Upper lobe of left lung (tissue), 6 donors: ENCODE results near the gene TMC6. TPM values are rescaled to one million over a fixed set of nuclear protein-coding genes. Genes with fewer than 3 reads are reported as not detected.

Source experiments
- ATAC-seq, 2 donors: fragments of 200-7000 bp; cut with Tn5 transposase; one replicate each; pipeline ENCODE4 v1.9.1; 2022; ENCODE audit warnings: mild to moderate bottlenecking in 2 of 2, moderate library complexity in 2 of 2; ENCODE audit not compliant: low FRiP score in 2 of 2
- DNase-seq, 2 donors: peaks; one replicate each; pipeline ENCODE4 v3.0.0-alpha.2; 2019 to 2020
- H3K27ac ChIP-seq, 4 donors: fragments of 200-600 bp; sonication (generic); one replicate each; pipeline ENCODE4 v1.5.1; 2016 to 2019
- H3K27me3 ChIP-seq, 4 donors: fragments of 200-600 bp; sonication (generic); one replicate each; pipeline ENCODE4 v1.5.1; 2017 to 2019
- H3K36me3 ChIP-seq, 4 donors: fragments of 200-600 bp; sonication (generic); one replicate each; pipeline ENCODE4 v1.5.1; 2016 to 2019
- H3K4me1 ChIP-seq, 4 donors: fragments of 200-600 bp; sonication (generic); one replicate each; pipeline ENCODE4 v1.5.1; 2018 to 2019
- H3K4me3 ChIP-seq, 4 donors: fragments of 200-600 bp; sonication (generic); one replicate each; pipeline ENCODE4 v1.5.1; 2017 to 2019; ENCODE audit warnings: mild to moderate bottlenecking in 2 of 4, moderate library complexity in 1 of 4
- H3K9me3 ChIP-seq, 4 donors: fragments of 200-600 bp; sonication (generic); one replicate each; pipeline ENCODE4 v1.5.1; 2018 to 2019
- EP300 ChIP-seq, 4 donors: sonication (generic); formaldehyde crosslinking; IDR thresholded peaks; one replicate each; pipeline ENCODE4 v1.5.1; 2017; ENCODE audit warnings: antibody characterized with exemption in 4 of 4, control low read depth in 2 of 4
- POLR2A ChIP-seq, 4 donors: fragments of 450-650 bp; IDR thresholded peaks; one replicate each; pipeline ENCODE4 v1.5.1; 2016 to 2017; ENCODE audit warnings: antibody characterized with exemption in 4 of 4, mild to moderate bottlenecking in 2 of 4
- POLR2AphosphoS5 ChIP-seq, 2 donors: sonication (generic); formaldehyde crosslinking; IDR thresholded peaks; one replicate each; pipeline ENCODE4 v1.5.1; 2017; ENCODE audit warnings: antibody characterized with exemption in 2 of 2
- WGBS, 2 donors: methylation state at CpG; one replicate each; pipeline ENCODE4 v1.1.5; 2017 to 2018; 5-methylcytosine and 5-hydroxymethylcytosine counted together
- total RNA-seq, 6 donors: library from RNA; depleted of rRNA in 4 of 6; stranded (reverse); fragments of >200 nt in 4 of 6; gene quantifications; one replicate each; pipeline versions ENCODE4 v1.1.0 to v1.2.1, GENCODE V29; 2016 to 2021
- TF ChIP-seq, protein P1 (sequence below), 6 experiments: fragments of 450-650 bp in 4 of 6; fragments of 200-600 bp in 2 of 6; sonication (generic) in 2 of 6; IDR thresholded peaks; one replicate each; pipeline ENCODE4 v1.5.1; 2016 to 2019; ENCODE audit warnings: antibody characterized with exemption in 6 of 6
- donor health status: DM: no; HTN: no; CAD: no; lungs with moderate emphysema.
- donor health status: DM: no; HTN: yes; CAD: no; lungs with severe emphysema.

The TMC6 gene
- total RNA-seq, 6 donors from 2014 or later: 51.4 to 216 (median 195) TPM

DNA sequence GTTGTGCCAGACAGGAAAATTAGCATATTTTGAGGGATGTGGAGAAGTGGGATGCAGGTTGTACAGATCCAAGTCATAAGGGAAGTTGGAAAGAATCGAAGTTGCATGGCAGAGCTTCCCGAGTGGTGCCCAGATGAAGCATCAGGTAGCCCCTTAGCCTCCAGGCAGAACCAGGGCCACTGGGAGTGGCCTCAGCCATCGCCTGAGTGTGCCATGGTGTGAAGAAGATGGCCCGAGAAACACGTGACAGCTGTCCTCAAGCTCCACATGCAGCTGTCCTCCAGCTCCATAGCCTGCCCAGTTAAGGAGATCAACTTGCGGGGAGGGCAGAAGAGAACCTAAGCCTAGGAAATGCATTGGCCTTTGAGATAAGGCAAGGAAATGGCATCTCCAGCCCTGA is 33.5 kb downstream of the TMC6 start:
- H3K4me3 ChIP-seq: no peak overlapping the region
- no peak overlapping the region for H3K27ac ChIP-seq
- no peaks in the 10 kb centered on the region for H3K4me1 ChIP-seq
- no peak for DNase-seq
- ATAC-seq: no peak
- H3K27me3 ChIP-seq: no peaks in the 10 kb centered on the region
- H3K9me3 ChIP-seq: no peaks in the 10 kb centered on the region
- WGBS, 2 donors: 87 to 93% methylated on average over 5 to 6 of the region's 6 CpGs
- TF ChIP-seq POLR2AphosphoS5 (IDR thresholded peaks at IDR 0.05) (no peak), POLR2A (IDR thresholded peaks at IDR 0.05) (no peak), EP300 (IDR thresholded peaks at IDR 0.05) (no peak)
- TF ChIP-seq, protein P1, sequence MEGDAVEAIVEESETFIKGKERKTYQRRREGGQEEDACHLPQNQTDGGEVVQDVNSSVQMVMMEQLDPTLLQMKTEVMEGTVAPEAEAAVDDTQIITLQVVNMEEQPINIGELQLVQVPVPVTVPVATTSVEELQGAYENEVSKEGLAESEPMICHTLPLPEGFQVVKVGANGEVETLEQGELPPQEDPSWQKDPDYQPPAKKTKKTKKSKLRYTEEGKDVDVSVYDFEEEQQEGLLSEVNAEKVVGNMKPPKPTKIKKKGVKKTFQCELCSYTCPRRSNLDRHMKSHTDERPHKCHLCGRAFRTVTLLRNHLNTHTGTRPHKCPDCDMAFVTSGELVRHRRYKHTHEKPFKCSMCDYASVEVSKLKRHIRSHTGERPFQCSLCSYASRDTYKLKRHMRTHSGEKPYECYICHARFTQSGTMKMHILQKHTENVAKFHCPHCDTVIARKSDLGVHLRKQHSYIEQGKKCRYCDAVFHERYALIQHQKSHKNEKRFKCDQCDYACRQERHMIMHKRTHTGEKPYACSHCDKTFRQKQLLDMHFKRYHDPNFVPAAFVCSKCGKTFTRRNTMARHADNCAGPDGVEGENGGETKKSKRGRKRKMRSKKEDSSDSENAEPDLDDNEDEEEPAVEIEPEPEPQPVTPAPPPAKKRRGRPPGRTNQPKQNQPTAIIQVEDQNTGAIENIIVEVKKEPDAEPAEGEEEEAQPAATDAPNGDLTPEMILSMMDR (IDR thresholded peaks at IDR 0.05): no peak
- H3K36me3 ChIP-seq: peaks cover 16 to 99% (median 73%) of the 10 kb centered on the region in 4 donors

DNA sequence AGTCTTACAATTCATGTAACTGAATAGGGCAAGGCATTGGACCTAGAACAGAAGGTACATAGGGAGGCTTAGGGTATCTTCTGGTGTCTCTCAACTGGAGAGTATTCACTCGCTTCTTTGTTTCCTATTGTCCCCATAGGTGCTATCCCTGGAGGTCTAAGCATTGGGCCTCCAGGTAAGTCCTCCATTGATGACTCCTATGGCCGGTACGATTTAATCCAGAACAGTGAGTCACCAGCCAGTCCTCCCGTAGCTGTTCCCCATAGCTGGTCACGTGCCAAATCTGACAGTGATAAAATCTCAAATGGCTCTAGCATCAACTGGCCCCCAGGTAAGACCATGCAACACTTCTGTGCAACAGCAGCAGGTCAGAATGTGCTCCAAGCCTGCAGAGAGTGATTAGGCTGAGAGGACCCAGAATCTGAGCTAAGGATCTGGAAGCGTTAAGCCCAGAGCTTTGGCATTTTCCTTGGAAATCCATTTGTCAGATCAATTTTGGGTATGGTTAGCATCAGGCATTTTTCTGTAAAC is 35.7 kb downstream of the TMC6 start:
- H3K27me3 ChIP-seq: no peaks in the 10 kb centered on the region
- ATAC-seq (no peak), DNase-seq (no peak)
- H3K4me3 ChIP-seq: no peak overlapping the region
- H3K4me1 ChIP-seq: no peaks in the 10 kb centered on the region
- 96% methylated on average over 5 to 6 of the region's 6 CpGs for WGBS, 2 donors
- no peak for TF ChIP-seq EP300 (IDR thresholded peaks at IDR 0.05)
- no peak for TF ChIP-seq POLR2A (IDR thresholded peaks at IDR 0.05)
- TF ChIP-seq POLR2AphosphoS5 (IDR thresholded peaks at IDR 0.05): no peak
- TF ChIP-seq, protein P1 (IDR thresholded peaks at IDR 0.05): no peak
- H3K9me3 ChIP-seq: no peaks in the 10 kb centered on the region
- H3K36me3 ChIP-seq: peaks cover 14 to 97% (median 60%) of the 10 kb centered on the region in 4 donors
- no peak overlapping the region for H3K27ac ChIP-seq

- Histone ChIP-seq H3K36me3 (peaks cover 6 to 85% (median 50%) of the 10 kb centered on the region in 4 donors), H3K27ac (no peak overlapping the region), H3K9me3 (no peaks in the 10 kb centered on the region), H3K27me3 (no peaks in the 10 kb centered on the region), H3K4me3 (no peak overlapping the region), H3K4me1 (no peaks in the 10 kb centered on the region)
- DNase-seq (no peak), ATAC-seq (peak in 1 of 2 donors; percentile 55)
- WGBS, 2 donors: 75 to 78% methylated on average over 7 of the region's 7 CpGs
- TF ChIP-seq POLR2A (IDR thresholded peaks at IDR 0.05) (no peak), EP300 (IDR thresholded peaks at IDR 0.05) (no peak), POLR2AphosphoS5 (IDR thresholded peaks at IDR 0.05) (no peak)
- TF ChIP-seq, protein P1 (IDR thresholded peaks at IDR 0.05): no peak
Observed at GRCh38 chr17:78089576-78090281, 38.8 kb downstream of the TMC6 start.

- H3K9me3 ChIP-seq: no peaks in the 10 kb centered on the region
- DNase-seq (no peak), ATAC-seq (no peak)
- 55 to 90% methylated on average over 1 of the region's 1 CpG for WGBS, 2 donors
- no peak for TF ChIP-seq POLR2A (IDR thresholded peaks at IDR 0.05)
- TF ChIP-seq, protein P1 (IDR thresholded peaks at IDR 0.05): no peak
- no peak for TF ChIP-seq POLR2AphosphoS5 (IDR thresholded peaks at IDR 0.05)
- TF ChIP-seq EP300 (IDR thresholded peaks at IDR 0.05): no peak
- no peaks in the 10 kb centered on the region for H3K27me3 ChIP-seq
- no peak overlapping the region for H3K27ac ChIP-seq
- no peak overlapping the region for H3K4me3 ChIP-seq
- H3K36me3 ChIP-seq: peaks cover 3 to 76% (median 42%) of the 10 kb centered on the region in 4 donors
- no peaks in the 10 kb centered on the region for H3K4me1 ChIP-seq
Observed at GRCh38 chr17:78088529-78088928, 40.0 kb downstream of the TMC6 start.
